T-helper 1 cell (primary cell): ENCODE measurements around the gene ZNF595.
"Not testable (repeated sequence)": the region's sequence is repeated elsewhere in the genome, so short reads cannot be mapped to it uniquely, and the experiment has no call there.

Source experiments
- DNase-seq, 5 donors: peaks; one replicate each; pipeline ENCODE4 v3.0.0-alpha.2; 2012 to 2020

ZNF595 gene

GRCh38 chr4:86559-87324, 33.6 kb downstream of the ZNF595 start:
- DNase-seq, result not testable (repeated sequence)

- no peak for DNase-seq
These were observed 45.3 kb downstream of the ZNF595 start for GRCh38 chr4:98386-98785.

GRCh38 chr4:99863-100262, 46.7 kb downstream of the ZNF595 start:
- no peak for DNase-seq

- no peak for DNase-seq
These were observed 53.9 kb downstream of the ZNF595 start for GRCh38 chr4:107083-107443.

- DNase-seq, result no peak
These were observed 54.6 kb downstream of the ZNF595 start for GRCh38 chr4:107444-108429.

GRCh38 chr4:112771-113170, 59.6 kb downstream of the ZNF595 start:
- DNase-seq, result no peak

GRCh38 chr4:113732-114131, 60.6 kb downstream of the ZNF595 start:
- no peak for DNase-seq

GRCh38 chr4:114149-114548, 61.0 kb downstream of the ZNF595 start:
- DNase-seq, result no peak

GRCh38 chr4:116499-116898, 63.4 kb downstream of the ZNF595 start:
- DNase-seq, result no peak

- DNase-seq, result no peak
These were observed 67.5 kb downstream of the ZNF595 start for GRCh38 chr4:120616-121015.

- peak in 2 of 5 donors; percentile 9 to 70 for DNase-seq
These were observed 68.4 kb downstream of the ZNF595 start for GRCh38 chr4:121408-122084.

GRCh38 chr4:123922-124274, 70.8 kb downstream of the ZNF595 start:
- DNase-seq, result not testable (repeated sequence)

- DNase-seq, result peak; percentile 71 to 96 (median 83)
These were observed 71.4 kb downstream of the ZNF595 start, which contains the start of gene ZNF718 for GRCh38 chr4:124275-125081. Gene ZNF718, plus strand, starts transcription at chr4:124501. Its CDS starts 170 bp downstream, at chr4:124671.

GRCh38 chr4:125091-125771, 72.1 kb downstream of the ZNF595 start:
- DNase-seq, result peak in 2 of 5 donors; percentile 26

GRCh38 chr4:125833-126232, 72.7 kb downstream of the ZNF595 start:
- peak in 1 of 5 donors; percentile 2 for DNase-seq

- DNase-seq, result no peak
These were observed 79.4 kb downstream of the ZNF595 start for GRCh38 chr4:132483-132882.
